Measurements from ENCODE around the gene MRPS2.
"Not testable (repeated sequence)": the region's sequence is repeated elsewhere in the genome, so short reads cannot be mapped to it uniquely, and the experiment has no call there.

Gene MRPS2

DNA sequence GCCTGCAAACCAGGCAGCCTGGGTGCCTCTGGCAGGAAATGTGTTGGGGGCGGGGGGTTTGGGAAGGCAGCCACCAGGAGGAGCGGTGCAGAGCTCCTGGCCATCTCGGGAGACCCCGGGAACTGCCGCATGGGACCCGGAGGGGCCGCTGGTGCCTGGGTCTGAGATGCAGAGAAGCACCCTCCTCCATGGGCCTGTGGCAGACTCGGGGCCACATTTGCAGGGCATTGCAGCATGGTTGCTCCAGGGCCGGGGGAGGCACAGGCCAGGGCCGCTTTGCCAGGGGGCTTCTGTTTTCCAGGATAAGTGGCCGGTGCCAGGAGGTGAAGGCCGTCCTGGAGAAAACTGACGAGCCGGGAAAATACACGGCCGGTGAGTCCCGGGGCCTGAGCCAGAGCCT, 22.4 kb downstream of the MRPS2 start:
- no peaks in the 10 kb centered on the region for H3K36me3 Mint-ChIP-seq
- ATAC-seq (replicated peaks) (no peak), DNase-seq (no peak)
- no peaks in the 10 kb centered on the region for H3K9me3 Mint-ChIP-seq
- no peaks in the 10 kb centered on the region for H3K4me1 Mint-ChIP-seq
- H3K4me3 Mint-ChIP-seq = no peak overlapping the region
- H3K27ac Mint-ChIP-seq = no peak overlapping the region
- H3K27me3 Mint-ChIP-seq = peaks cover 20 to 21% of the 10 kb centered on the region in 2 donors

DNA sequence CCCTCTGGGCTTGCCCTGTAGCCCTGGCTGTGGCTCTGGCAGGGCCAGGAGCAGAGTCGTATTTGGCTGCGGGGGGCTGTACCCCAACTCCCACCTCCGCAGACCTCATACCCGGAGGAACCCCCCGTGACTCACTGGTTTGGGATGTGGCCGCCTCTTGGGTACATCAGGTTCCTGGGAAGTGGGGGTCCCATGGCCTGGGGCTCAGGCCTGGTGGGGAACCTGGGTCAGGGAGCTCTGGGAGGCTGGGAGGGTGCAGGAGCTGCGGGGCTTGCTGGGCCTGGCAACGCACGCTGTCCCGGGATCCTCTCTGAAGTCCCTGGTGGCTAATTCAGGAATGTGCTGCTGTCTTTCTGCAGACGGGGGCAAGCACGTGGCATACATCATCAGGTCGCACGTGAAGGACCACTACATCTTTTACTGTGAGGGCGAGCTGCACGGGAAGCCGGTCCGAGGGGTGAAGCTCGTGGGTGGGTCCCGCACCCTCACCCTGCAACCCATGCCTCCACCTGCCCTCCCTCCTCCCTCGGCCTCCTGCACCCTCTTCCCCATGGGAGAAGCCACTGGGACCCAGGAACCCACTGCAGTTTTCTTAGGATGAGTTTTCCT, 23.1 kb downstream of the MRPS2 start:
- DNase-seq = no peak
- Mint-ChIP-seq H3K9me3 (no peaks in the 10 kb centered on the region), H3K4me1 (no peaks in the 10 kb centered on the region), H3K36me3 (no peaks in the 10 kb centered on the region), H3K4me3 (no peak overlapping the region), H3K27ac (no peak overlapping the region), H3K27me3 (peaks cover 20 to 21% of the 10 kb centered on the region in 2 donors)
- no peak for ATAC-seq (replicated peaks)

- H3K27ac Mint-ChIP-seq = no peak overlapping the region
- H3K36me3 Mint-ChIP-seq = no peaks in the 10 kb centered on the region
- H3K9me3 Mint-ChIP-seq = no peaks in the 10 kb centered on the region
- H3K4me3 Mint-ChIP-seq = no peak overlapping the region
- DNase-seq (no peak), ATAC-seq (replicated peaks) (no peak)
- H3K4me1 Mint-ChIP-seq = no peaks in the 10 kb centered on the region
- peaks cover 21 to 22% of the 10 kb centered on the region in 2 donors for H3K27me3 Mint-ChIP-seq
These were observed 23.8 kb downstream of the MRPS2 start for GRCh38 chr9:135524130-135524861.

DNA sequence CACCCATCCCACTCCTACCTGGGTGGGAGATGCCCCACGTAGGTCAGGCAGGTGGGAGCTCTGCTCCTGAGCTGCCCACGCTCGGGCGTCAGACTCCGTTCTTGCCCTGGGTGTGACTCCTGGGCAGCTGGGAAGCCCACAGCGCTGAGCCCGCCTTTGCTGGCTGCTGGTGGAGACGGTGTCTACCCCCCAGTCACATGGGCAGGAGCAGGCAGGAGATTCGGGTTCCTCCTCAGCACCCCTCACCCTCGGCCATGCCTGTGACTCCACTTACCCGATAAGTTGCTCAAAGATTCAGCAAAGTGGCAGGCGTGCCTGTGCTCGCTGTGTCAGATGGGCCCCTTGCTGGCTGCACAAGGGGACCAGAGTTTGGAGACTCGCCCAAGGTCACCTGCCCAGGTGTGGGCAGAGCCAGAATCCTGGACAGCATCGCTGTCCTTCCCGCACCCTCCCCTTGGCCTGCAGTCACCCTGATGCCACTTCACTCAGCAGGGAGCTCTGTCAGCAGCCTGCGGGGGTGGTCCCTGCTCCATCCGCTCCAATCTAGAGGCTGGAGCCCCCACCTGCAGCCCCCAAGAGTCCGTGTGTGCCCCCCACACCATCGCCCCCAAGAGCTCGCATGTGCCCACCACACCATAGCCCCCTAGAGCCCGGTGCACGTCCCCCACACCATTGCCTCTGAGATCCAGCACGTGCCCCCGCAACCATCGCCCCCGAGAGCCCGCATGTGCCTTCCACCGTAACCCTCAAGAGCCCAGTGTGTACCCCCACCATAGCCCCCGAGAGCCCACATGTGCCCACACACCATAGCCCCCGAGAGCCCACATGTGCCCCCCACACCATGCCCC, 25.0 kb downstream of the MRPS2 start:
- Mint-ChIP-seq H3K4me1 (no peaks in the 10 kb centered on the region), H3K27me3 (peaks cover 19 to 20% of the 10 kb centered on the region in 2 donors), H3K27ac (no peak overlapping the region), H3K36me3 (no peaks in the 10 kb centered on the region), H3K9me3 (no peaks in the 10 kb centered on the region), H3K4me3 (no peak overlapping the region)
- no peak for DNase-seq
- ATAC-seq (replicated peaks) = no peak

GRCh38 chr9:135526089-135526729, 25.7 kb downstream of the MRPS2 start:
- H3K27me3 Mint-ChIP-seq = peaks cover 15% of the 10 kb centered on the region in 2 donors
- DNase-seq (no peak), ATAC-seq (replicated peaks) (no peak)
- H3K27ac Mint-ChIP-seq = no peak overlapping the region
- no peaks in the 10 kb centered on the region for H3K36me3 Mint-ChIP-seq
- H3K4me1 Mint-ChIP-seq = no peaks in the 10 kb centered on the region
- H3K9me3 Mint-ChIP-seq = no peaks in the 10 kb centered on the region
- H3K4me3 Mint-ChIP-seq = no peak overlapping the region

DNA sequence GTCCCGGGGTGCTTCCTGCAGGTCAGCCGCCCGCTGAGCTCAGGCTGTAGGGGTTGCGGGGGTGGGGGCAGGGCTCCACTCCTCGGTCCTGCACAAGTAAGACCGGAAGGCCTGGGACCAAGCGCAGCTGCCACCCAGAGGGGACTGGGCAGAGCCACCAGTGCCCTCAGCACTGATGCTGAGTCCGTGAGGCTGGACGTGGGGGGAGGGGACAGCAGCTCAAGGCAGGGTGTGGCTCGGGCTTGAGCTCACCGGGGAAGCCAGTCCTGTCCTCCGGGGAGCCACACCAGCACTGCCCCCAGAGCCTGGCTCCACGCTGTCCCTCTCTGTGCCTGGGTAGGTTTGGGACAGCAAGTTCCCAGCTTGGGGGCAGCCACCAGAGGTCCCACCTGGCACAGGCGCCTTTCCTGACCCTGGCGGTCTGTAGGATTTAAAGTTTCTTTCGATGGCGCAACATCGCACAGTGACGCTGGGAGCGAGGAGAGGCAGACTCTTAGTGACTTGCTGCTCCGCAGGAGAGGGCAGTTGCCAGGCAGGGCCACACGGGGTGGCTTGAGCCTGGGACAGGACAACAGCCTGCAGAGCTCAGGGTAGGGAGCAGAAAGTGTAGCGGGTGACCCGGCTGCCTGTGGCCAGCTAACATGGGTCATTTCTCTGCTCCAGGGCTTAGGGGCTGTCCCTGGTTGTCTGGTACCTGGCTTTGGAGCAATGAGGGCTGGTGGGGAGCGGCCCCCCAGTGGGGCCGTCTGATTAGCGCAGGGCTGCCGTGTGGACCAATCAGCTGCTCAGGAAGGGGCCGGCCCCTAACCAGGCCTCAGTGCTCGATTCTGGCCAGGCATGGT, 26.5 kb downstream of the MRPS2 start:
- DNase-seq = no peak
- no peaks in the 10 kb centered on the region for H3K9me3 Mint-ChIP-seq
- H3K4me3 Mint-ChIP-seq = no peak overlapping the region
- no peaks in the 10 kb centered on the region for H3K4me1 Mint-ChIP-seq
- no peak for ATAC-seq (replicated peaks)
- H3K27me3 Mint-ChIP-seq = peaks cover 15 to 20% of the 10 kb centered on the region in 2 donors
- H3K27ac Mint-ChIP-seq = no peak overlapping the region
- H3K36me3 Mint-ChIP-seq = no peaks in the 10 kb centered on the region

DNA sequence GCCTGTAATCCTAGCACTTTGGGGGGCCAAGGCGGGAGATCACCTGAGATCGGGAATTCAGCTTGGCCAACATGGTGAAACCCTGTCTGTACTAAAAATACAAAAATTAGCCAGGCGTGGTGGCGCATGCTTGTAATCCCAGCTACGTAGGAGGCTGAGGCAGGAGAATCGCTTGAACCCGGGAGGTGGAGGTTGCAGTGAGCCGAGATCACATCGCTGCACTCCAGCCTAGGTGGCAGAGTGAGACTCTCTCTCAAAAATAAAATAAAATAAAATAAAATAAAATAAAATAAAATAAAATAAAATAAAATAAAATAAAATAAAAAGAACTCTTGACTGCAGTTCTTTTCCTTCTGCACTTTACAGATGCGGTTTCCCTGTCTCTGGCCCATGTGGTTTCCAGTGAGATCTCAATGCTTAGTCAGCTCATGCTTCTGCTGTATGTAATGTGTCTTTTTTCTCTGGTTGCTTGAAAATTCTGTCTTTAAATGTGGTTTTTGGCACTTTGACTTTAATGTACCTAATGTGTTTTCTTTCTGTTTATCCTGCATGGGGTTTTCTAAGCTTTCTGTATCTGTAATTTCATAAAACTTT, 28.5 kb downstream of the MRPS2 start:
- not testable (repeated sequence) for H3K4me1 Mint-ChIP-seq; H3K36me3 Mint-ChIP-seq; H3K27ac Mint-ChIP-seq; H3K4me3 Mint-ChIP-seq; ATAC-seq (replicated peaks); DNase-seq; H3K9me3 Mint-ChIP-seq
- peaks cover 15 to 16% of the 10 kb centered on the region in 2 donors for H3K27me3 Mint-ChIP-seq

DNA sequence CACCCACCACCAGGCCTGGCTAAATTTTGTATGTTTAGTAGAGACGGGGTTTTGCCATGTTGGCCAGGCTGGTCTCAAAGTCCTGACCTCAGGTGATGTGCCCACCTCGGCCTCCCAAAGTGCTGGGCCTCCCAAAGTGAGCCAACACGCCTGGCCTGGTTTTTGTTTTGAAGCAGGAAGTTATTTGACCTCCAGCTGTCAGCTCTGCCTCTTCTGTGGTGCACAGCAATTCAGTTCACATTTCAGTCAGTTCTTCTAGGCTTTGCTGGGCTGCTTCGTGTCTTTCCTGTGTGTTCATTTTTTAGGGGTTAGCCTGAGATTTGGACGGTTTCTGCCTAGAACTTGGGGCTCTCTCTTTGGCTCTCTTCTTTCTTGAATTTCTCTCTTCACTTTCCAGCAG, 29.7 kb downstream of the MRPS2 start:
- ATAC-seq (replicated peaks) (no peak), DNase-seq (no peak)
- Mint-ChIP-seq H3K27me3 (peaks cover 26 to 27% of the 10 kb centered on the region in 2 donors), H3K27ac (no peak overlapping the region), H3K4me3 (no peak overlapping the region), H3K4me1 (no peaks in the 10 kb centered on the region), H3K9me3 (no peaks in the 10 kb centered on the region), H3K36me3 (no peaks in the 10 kb centered on the region)

DNA sequence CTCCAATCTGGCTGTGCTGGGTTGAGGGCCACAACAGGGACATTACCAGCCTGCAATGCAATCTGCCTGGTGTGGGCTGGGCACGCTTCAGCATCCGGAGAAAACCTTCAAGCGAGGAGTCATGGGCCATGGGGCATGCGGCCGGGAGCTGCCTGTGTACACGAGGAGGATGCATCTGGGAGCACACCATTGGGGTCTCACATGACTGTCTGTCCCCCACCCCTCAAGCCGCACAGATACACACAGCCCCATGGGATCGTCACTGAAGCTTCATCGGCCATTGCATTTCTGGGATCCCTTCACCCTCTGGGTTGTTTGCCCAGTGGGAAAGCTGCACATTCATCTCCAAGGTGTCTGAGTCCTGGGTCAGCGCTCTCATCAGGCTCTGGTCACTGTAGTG, 30.6 kb downstream of the MRPS2 start:
- Mint-ChIP-seq H3K4me1 (no peaks in the 10 kb centered on the region), H3K36me3 (no peaks in the 10 kb centered on the region), H3K4me3 (no peak overlapping the region), H3K27me3 (peaks cover 26 to 27% of the 10 kb centered on the region in 2 donors), H3K27ac (no peak overlapping the region), H3K9me3 (no peaks in the 10 kb centered on the region)
- ATAC-seq (replicated peaks) (no peak), DNase-seq (no peak)

GRCh38 chr9:135533113-135533512, 32.6 kb downstream of the MRPS2 start:
- Mint-ChIP-seq H3K27me3 (peaks cover 26 to 27% of the 10 kb centered on the region in 2 donors), H3K9me3 (peaks cover 0 to 1% of the 10 kb centered on the region in 2 donors), H3K4me1 (no peaks in the 10 kb centered on the region), H3K27ac (no peak overlapping the region), H3K4me3 (no peak overlapping the region), H3K36me3 (no peaks in the 10 kb centered on the region)
- ATAC-seq (replicated peaks) = no peak
- no peak for DNase-seq

- H3K4me3 Mint-ChIP-seq = no peak overlapping the region
- DNase-seq = no peak
- no peaks in the 10 kb centered on the region for H3K36me3 Mint-ChIP-seq
- H3K27me3 Mint-ChIP-seq = peaks cover 26 to 27% of the 10 kb centered on the region in 2 donors
- H3K27ac Mint-ChIP-seq = no peak overlapping the region
- H3K4me1 Mint-ChIP-seq = no peaks in the 10 kb centered on the region
- ATAC-seq (replicated peaks) = no peak
- peaks cover 0 to 1% of the 10 kb centered on the region in 2 donors for H3K9me3 Mint-ChIP-seq
These were observed 33.2 kb downstream of the MRPS2 start for GRCh38 chr9:135533674-135534073.

GRCh38 chr9:135534192-135534711, 33.8 kb downstream of the MRPS2 start:
- peaks cover 24 to 25% of the 10 kb centered on the region in 2 donors for H3K27me3 Mint-ChIP-seq
- ATAC-seq (replicated peaks); H3K27ac Mint-ChIP-seq; H3K4me3 Mint-ChIP-seq; H3K4me1 Mint-ChIP-seq; H3K9me3 Mint-ChIP-seq; H3K36me3 Mint-ChIP-seq; DNase-seq: not testable (repeated sequence)

GRCh38 chr9:135534826-135535225, 34.3 kb downstream of the MRPS2 start:
- not testable (repeated sequence) for H3K4me3 Mint-ChIP-seq; H3K27ac Mint-ChIP-seq; H3K36me3 Mint-ChIP-seq; H3K9me3 Mint-ChIP-seq; H3K4me1 Mint-ChIP-seq; DNase-seq; ATAC-seq (replicated peaks)
- H3K27me3 Mint-ChIP-seq = peaks cover 19 to 24% of the 10 kb centered on the region in 2 donors
